ENCODE results near the gene C6orf89.

C6orf89 gene

GRCh38 chr6:36955136-36955535, 69.4 kb downstream of the C6orf89 start:
- no peaks in the 10 kb centered on the region for H3K36me3 ChIP-seq (replicated peaks; ENCODE audit: insufficient read depth, low read length)
- TF ChIP-seq EZH2phosphoT487 (IDR thresholded peaks at IDR 0.05; ENCODE audit: low read length): no peak
- no peak for TF ChIP-seq CTCF (IDR thresholded peaks at IDR 0.05; ENCODE audit: low read length)
- TF ChIP-seq EZH2 (optimal IDR thresholded peaks at IDR 0.05; ENCODE audit: low read depth, low read length): no peak
- H3K4me3 ChIP-seq (ENCODE audit: low read length): no peak overlapping the region
- H3K27me3 ChIP-seq (replicated peaks; ENCODE audit: insufficient read depth, low read length): no peaks in the 10 kb centered on the region
- H3K4me2 ChIP-seq (ENCODE audit: low read depth, low read length): no peak overlapping the region
- no peak overlapping the region for H3K9ac ChIP-seq (ENCODE audit: low read length)
- DNase-seq: no peak
- H3K9me2 ChIP-seq (replicated peaks; ENCODE audit: insufficient read depth, low read length): no peaks in the 10 kb centered on the region
- H3K4me1 ChIP-seq (ENCODE audit: low read length): no peaks in the 10 kb centered on the region
- no peak overlapping the region for H3K27ac ChIP-seq (ENCODE audit: low read length)
- H3F3A ChIP-seq (ENCODE audit: insufficient read depth, low read length): no peaks in the 10 kb centered on the region
- H3K79me2 ChIP-seq (ENCODE audit: low read length): no peaks in the 10 kb centered on the region
- no peaks in the 10 kb centered on the region for H4K20me1 ChIP-seq (ENCODE audit: insufficient read depth, low read length)
- H2AFZ ChIP-seq (ENCODE audit: low read length): no peak overlapping the region
- no peaks in the 10 kb centered on the region for H3K9me3 ChIP-seq (replicated peaks; ENCODE audit: insufficient read depth, low read length)

- no peaks in the 10 kb centered on the region for H3K27me3 ChIP-seq (replicated peaks; ENCODE audit: insufficient read depth, low read length)
- H3K4me1 ChIP-seq (ENCODE audit: low read length): no peaks in the 10 kb centered on the region
- TF ChIP-seq EZH2 (optimal IDR thresholded peaks at IDR 0.05; ENCODE audit: low read depth, low read length) (no peak), CTCF (IDR thresholded peaks at IDR 0.05; ENCODE audit: low read length) (no peak), EZH2phosphoT487 (IDR thresholded peaks at IDR 0.05; ENCODE audit: low read length) (no peak)
- H3K4me2 ChIP-seq (ENCODE audit: low read depth, low read length): no peak overlapping the region
- H3F3A ChIP-seq (ENCODE audit: insufficient read depth, low read length): no peaks in the 10 kb centered on the region
- no peaks in the 10 kb centered on the region for H3K9me3 ChIP-seq (replicated peaks; ENCODE audit: insufficient read depth, low read length)
- no peak for DNase-seq
- H3K79me2 ChIP-seq (ENCODE audit: low read length): no peaks in the 10 kb centered on the region
- H3K27ac ChIP-seq (ENCODE audit: low read length): no peak overlapping the region
- no peaks in the 10 kb centered on the region for H4K20me1 ChIP-seq (ENCODE audit: insufficient read depth, low read length)
- H3K36me3 ChIP-seq (replicated peaks; ENCODE audit: insufficient read depth, low read length): no peaks in the 10 kb centered on the region
- H3K4me3 ChIP-seq (ENCODE audit: low read length): no peak overlapping the region
- no peak overlapping the region for H3K9ac ChIP-seq (ENCODE audit: low read length)
- H2AFZ ChIP-seq (ENCODE audit: low read length): no peak overlapping the region
- no peaks in the 10 kb centered on the region for H3K9me2 ChIP-seq (replicated peaks; ENCODE audit: insufficient read depth, low read length)
Measured at GRCh38 chr6:36955671-36956445, 70.1 kb downstream of the C6orf89 start.

- Histone ChIP-seq H3K9me2 (replicated peaks; ENCODE audit: insufficient read depth, low read length) (no peaks in the 10 kb centered on the region), H3K9ac (ENCODE audit: low read length) (no peak overlapping the region), H3K9me3 (replicated peaks; ENCODE audit: insufficient read depth, low read length) (no peaks in the 10 kb centered on the region), H3K4me1 (ENCODE audit: low read length) (no peaks in the 10 kb centered on the region), H3K4me2 (ENCODE audit: low read depth, low read length) (no peak overlapping the region), H4K20me1 (ENCODE audit: insufficient read depth, low read length) (no peaks in the 10 kb centered on the region), H3F3A (ENCODE audit: insufficient read depth, low read length) (no peaks in the 10 kb centered on the region), H3K36me3 (replicated peaks; ENCODE audit: insufficient read depth, low read length) (no peaks in the 10 kb centered on the region), H2AFZ (ENCODE audit: low read length) (no peak overlapping the region), H3K79me2 (ENCODE audit: low read length) (no peaks in the 10 kb centered on the region), H3K4me3 (ENCODE audit: low read length) (no peak overlapping the region), H3K27me3 (replicated peaks; ENCODE audit: insufficient read depth, low read length) (no peaks in the 10 kb centered on the region), H3K27ac (ENCODE audit: low read length) (no peak overlapping the region)
- TF ChIP-seq EZH2phosphoT487 (IDR thresholded peaks at IDR 0.05; ENCODE audit: low read length): no peak
- no peak for TF ChIP-seq EZH2 (optimal IDR thresholded peaks at IDR 0.05; ENCODE audit: low read depth, low read length)
- TF ChIP-seq CTCF (IDR thresholded peaks at IDR 0.05; ENCODE audit: low read length): no peak
- DNase-seq: no peak
Measured at GRCh38 chr6:36956446-36956820, 70.7 kb downstream of the C6orf89 start.
